ENCODE measurements around the gene TRPC6. TPM values are rescaled to one million over a fixed set of nuclear protein-coding genes. Genes with fewer than 3 reads are reported as not detected.

The TRPC6 gene
- total RNA-seq, 1 experiment from 2014 or later = not detected

DNA sequence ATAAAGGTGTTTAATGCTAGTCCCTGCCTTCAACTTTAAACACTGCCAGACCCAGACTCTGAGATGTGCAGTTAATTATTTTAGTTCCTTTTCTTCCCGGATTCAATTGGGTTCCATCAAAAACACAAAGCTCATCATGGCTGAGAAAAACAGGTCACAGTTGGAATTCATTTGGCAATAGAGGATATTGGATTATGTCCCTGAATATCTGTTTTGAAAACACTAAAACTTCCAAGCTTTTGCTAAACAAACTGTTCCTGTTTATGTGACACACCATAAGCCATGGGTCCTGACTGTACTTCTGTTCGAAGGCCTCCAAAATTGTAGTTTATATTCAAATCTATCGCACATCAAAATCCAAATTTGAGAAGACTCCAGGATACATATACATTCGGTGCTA is 150.7 kb downstream of the TRPC6 start:
- Histone ChIP-seq H3K36me3 (ENCODE audit: low read depth) (no peaks in the 10 kb centered on the region), H4K20me1 (ENCODE audit: insufficient read depth) (no peaks in the 10 kb centered on the region), H3K27me3 (ENCODE audit: insufficient read depth, low read depth) (no peaks in the 10 kb centered on the region), H3K9me3 (ENCODE audit: insufficient read depth, low read depth) (no peaks in the 10 kb centered on the region), H2AFZ (no peak overlapping the region), H3K4me3 (no peak overlapping the region), H3K9me2 (ENCODE audit: insufficient read depth) (no peaks in the 10 kb centered on the region), H3K79me2 (ENCODE audit: low read depth) (no peaks in the 10 kb centered on the region), H3K4me2 (no peak overlapping the region), H3K27ac (no peak overlapping the region), H3K4me1 (replicated peaks; ENCODE audit: insufficient read depth) (no peaks in the 10 kb centered on the region), H3F3A (ENCODE audit: insufficient read depth, low read depth) (no peaks in the 10 kb centered on the region)
- DNase-seq = no peak
- no TSS peak for BruUV-seq (replicated peaks)
- intact Hi-C loops (cut with micrococcal nuclease; ENCODE audit: unreplicated experiment) = no loop called here
- no peak for TF ChIP-seq EZH2 (IDR thresholded peaks at IDR 0.05; ENCODE audit: low read depth)
- TF ChIP-seq, protein P1, sequence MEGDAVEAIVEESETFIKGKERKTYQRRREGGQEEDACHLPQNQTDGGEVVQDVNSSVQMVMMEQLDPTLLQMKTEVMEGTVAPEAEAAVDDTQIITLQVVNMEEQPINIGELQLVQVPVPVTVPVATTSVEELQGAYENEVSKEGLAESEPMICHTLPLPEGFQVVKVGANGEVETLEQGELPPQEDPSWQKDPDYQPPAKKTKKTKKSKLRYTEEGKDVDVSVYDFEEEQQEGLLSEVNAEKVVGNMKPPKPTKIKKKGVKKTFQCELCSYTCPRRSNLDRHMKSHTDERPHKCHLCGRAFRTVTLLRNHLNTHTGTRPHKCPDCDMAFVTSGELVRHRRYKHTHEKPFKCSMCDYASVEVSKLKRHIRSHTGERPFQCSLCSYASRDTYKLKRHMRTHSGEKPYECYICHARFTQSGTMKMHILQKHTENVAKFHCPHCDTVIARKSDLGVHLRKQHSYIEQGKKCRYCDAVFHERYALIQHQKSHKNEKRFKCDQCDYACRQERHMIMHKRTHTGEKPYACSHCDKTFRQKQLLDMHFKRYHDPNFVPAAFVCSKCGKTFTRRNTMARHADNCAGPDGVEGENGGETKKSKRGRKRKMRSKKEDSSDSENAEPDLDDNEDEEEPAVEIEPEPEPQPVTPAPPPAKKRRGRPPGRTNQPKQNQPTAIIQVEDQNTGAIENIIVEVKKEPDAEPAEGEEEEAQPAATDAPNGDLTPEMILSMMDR (conservative IDR thresholded peaks at IDR 0.05) = no peak
- ChIA-PET CTCF (no interaction called here), POLR2A (ENCODE audit: unreplicated experiment) (no interaction called here)

DNA sequence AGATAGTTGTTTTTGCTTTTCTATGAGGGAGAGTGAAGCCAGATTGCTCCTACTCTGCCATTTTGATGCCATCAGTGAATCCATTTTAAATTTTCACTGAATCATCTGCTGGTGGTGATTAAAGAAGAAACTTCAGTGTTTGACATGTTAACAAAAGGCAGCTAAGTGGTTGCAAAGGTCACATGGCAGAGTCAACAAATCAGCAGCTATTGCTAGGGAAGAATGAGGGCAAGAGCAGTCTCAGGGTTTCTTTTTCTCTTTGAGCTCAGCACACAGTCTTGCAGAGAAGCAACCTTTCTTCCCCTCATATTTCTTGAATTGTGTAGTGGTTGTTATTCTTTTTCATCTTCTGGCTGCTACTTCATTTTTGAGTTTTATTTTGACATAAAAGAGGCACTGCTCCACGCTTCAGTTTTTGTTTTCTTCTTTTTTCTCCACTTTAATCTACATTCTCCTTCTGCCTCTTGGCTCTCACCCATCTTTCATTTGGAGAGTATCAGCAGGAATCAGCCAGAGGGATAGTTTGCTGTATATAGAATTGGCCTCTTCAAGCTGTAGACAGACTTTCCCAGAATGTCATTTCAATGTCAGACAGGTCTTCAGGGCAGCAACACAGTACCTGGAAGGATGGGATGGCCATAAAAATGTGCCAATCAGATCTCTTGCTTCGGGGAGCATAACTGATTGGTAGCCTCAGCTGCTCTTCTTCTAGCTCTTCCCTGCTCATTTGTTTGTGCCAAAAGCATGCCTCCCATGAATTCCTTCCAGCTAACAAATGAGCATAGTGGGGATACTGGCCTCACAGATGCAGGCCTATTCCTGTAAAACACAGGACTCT is 153.9 kb downstream of the TRPC6 start:
- no peak for TF ChIP-seq EZH2 (IDR thresholded peaks at IDR 0.05; ENCODE audit: low read depth)
- TF ChIP-seq, protein P1 (conservative IDR thresholded peaks at IDR 0.05) = no peak
- no peaks in the 10 kb centered on the region for H3K4me1 ChIP-seq (replicated peaks; ENCODE audit: insufficient read depth)
- POLR2A ChIA-PET (ENCODE audit: unreplicated experiment) = no interaction called here
- H3F3A ChIP-seq (ENCODE audit: insufficient read depth, low read depth) = no peaks in the 10 kb centered on the region
- H3K4me2 ChIP-seq = no peak overlapping the region
- H3K27ac ChIP-seq = no peak overlapping the region
- H3K9me2 ChIP-seq (ENCODE audit: insufficient read depth) = no peaks in the 10 kb centered on the region
- no peaks in the 10 kb centered on the region for H4K20me1 ChIP-seq (ENCODE audit: insufficient read depth)
- H3K4me3 ChIP-seq = no peak overlapping the region
- intact Hi-C loops (cut with micrococcal nuclease; ENCODE audit: unreplicated experiment) = no loop called here
- no TSS peak for BruUV-seq (replicated peaks)
- H3K79me2 ChIP-seq (ENCODE audit: low read depth) = no peaks in the 10 kb centered on the region
- no peaks in the 10 kb centered on the region for H3K9me3 ChIP-seq (ENCODE audit: insufficient read depth, low read depth)
- no peak overlapping the region for H2AFZ ChIP-seq
- no peak for DNase-seq
- H3K27me3 ChIP-seq (ENCODE audit: insufficient read depth, low read depth) = no peaks in the 10 kb centered on the region
- CTCF ChIA-PET = interaction anchor here (0.6 to 0.7 kb wide), 2 partner anchors 689 to 864 kb away, joined by 3 read pairs; no protein-coding TSS in a partner anchor
- no peaks in the 10 kb centered on the region for H3K36me3 ChIP-seq (ENCODE audit: low read depth)

DNA sequence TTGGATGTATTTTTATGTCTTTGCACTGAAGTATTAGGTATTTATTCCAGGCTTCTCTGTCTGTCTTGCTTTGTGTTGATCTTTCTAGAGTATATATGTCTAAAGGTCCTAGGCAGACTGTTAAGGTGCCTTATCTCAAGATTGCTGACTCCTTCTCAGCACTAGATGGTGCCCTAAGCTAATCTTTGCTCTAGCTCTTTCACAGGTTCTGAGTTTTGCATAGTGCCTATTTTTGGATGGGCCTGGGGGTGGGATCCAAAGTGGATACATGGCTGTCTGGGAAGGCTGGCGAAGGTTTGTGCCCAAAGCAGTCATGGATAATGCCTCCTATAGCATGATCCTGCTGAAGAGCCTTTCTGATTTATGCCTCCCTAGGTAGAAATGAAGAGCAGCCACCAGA is 154.9 kb downstream of the TRPC6 start:
- no peak overlapping the region for H3K27ac ChIP-seq
- H4K20me1 ChIP-seq (ENCODE audit: insufficient read depth) = no peaks in the 10 kb centered on the region
- no peaks in the 10 kb centered on the region for H3K36me3 ChIP-seq (ENCODE audit: low read depth)
- no peak overlapping the region for H3K4me3 ChIP-seq
- BruUV-seq (replicated peaks) = no TSS peak
- intact Hi-C loops (cut with micrococcal nuclease; ENCODE audit: unreplicated experiment) = no loop called here
- H3K4me2 ChIP-seq = no peak overlapping the region
- H3K27me3 ChIP-seq (ENCODE audit: insufficient read depth, low read depth) = no peaks in the 10 kb centered on the region
- no peak for DNase-seq
- POLR2A ChIA-PET (ENCODE audit: unreplicated experiment) = no interaction called here
- no peaks in the 10 kb centered on the region for H3K9me3 ChIP-seq (ENCODE audit: insufficient read depth, low read depth)
- no peaks in the 10 kb centered on the region for H3K9me2 ChIP-seq (ENCODE audit: insufficient read depth)
- no peaks in the 10 kb centered on the region for H3F3A ChIP-seq (ENCODE audit: insufficient read depth, low read depth)
- TF ChIP-seq, protein P1 (conservative IDR thresholded peaks at IDR 0.05) = peak; percentile 64
- no peak for TF ChIP-seq EZH2 (IDR thresholded peaks at IDR 0.05; ENCODE audit: low read depth)
- H3K79me2 ChIP-seq (ENCODE audit: low read depth) = no peaks in the 10 kb centered on the region
- no peaks in the 10 kb centered on the region for H3K4me1 ChIP-seq (replicated peaks; ENCODE audit: insufficient read depth)
- H2AFZ ChIP-seq = no peak overlapping the region
- CTCF ChIA-PET = no interaction called here

All from PC-9 (cell line).